Measurements from ENCODE around the gene VPREB3. TPM values are rescaled to one million over a fixed set of nuclear protein-coding genes. Genes with fewer than 3 reads are reported as not detected.

VPREB3 gene
- total RNA-seq, 6 donors from 2014 or later = 0.74 to 0.80 TPM; not detected in 4

GRCh38 chr22:23767303-23767672, 13.1 kb upstream of the VPREB3 start:
- no peaks in the 10 kb centered on the region for H3K27me3 ChIP-seq
- peaks cover 30 to 52% (median 41%) of the 10 kb centered on the region in 4 donors for H3K4me1 ChIP-seq
- H3K4me3 ChIP-seq = peak overlapping the region; percentile 51 to 73 (median 68)
- ATAC-seq (ENCODE audit: low FRiP score in 2 of 2) (peak in 1 of 2 donors; percentile 1), DNase-seq (no peak)
- no CpG with 5 or more reads among the region's 27 CpGs for WGBS, 2 donors
- TF ChIP-seq POLR2AphosphoS5 (IDR thresholded peaks at IDR 0.05) (no peak), EP300 (IDR thresholded peaks at IDR 0.05) (no peak), POLR2A (IDR thresholded peaks at IDR 0.05) (no peak), CTCF (IDR thresholded peaks at IDR 0.05) (no peak)
- H3K27ac ChIP-seq = peak overlapping the region; percentile 42 to 84 (median 65)
- no peaks in the 10 kb centered on the region for H3K9me3 ChIP-seq
- H3K36me3 ChIP-seq = no peaks in the 10 kb centered on the region

- H3K4me3 ChIP-seq = no peak overlapping the region
- TF ChIP-seq POLR2AphosphoS5 (IDR thresholded peaks at IDR 0.05) (no peak), POLR2A (IDR thresholded peaks at IDR 0.05) (no peak), EP300 (IDR thresholded peaks at IDR 0.05) (no peak), CTCF (IDR thresholded peaks at IDR 0.05) (no peak)
- ATAC-seq (ENCODE audit: low FRiP score in 2 of 2) (no peak), DNase-seq (no peak)
- no peaks in the 10 kb centered on the region for H3K9me3 ChIP-seq
- WGBS, 2 donors = 95 to 100% methylated on average over 2 to 9 of the region's 9 CpGs
- H3K4me1 ChIP-seq = peaks cover 20 to 43% (median 33%) of the 10 kb centered on the region in 4 donors
- no peaks in the 10 kb centered on the region for H3K27me3 ChIP-seq
- H3K27ac ChIP-seq = no peak overlapping the region
- no peaks in the 10 kb centered on the region for H3K36me3 ChIP-seq
Observed at GRCh38 chr22:23764899-23765881, 11.0 kb upstream of the VPREB3 start.

- DNase-seq (no peak), ATAC-seq (ENCODE audit: low FRiP score in 2 of 2) (no peak)
- Histone ChIP-seq H3K9me3 (no peaks in the 10 kb centered on the region), H3K36me3 (no peaks in the 10 kb centered on the region), H3K27ac (no peak overlapping the region), H3K4me3 (peak overlapping the region in 2 of 4 donors; percentile 20 to 35), H3K27me3 (no peaks in the 10 kb centered on the region), H3K4me1 (peaks cover 19 to 38% (median 33%) of the 10 kb centered on the region in 4 donors)
- TF ChIP-seq POLR2AphosphoS5 (IDR thresholded peaks at IDR 0.05) (no peak), CTCF (IDR thresholded peaks at IDR 0.05) (no peak), POLR2A (IDR thresholded peaks at IDR 0.05) (no peak), EP300 (IDR thresholded peaks at IDR 0.05) (no peak)
- 50% methylated on average over 3 to 7 of the region's 7 CpGs for WGBS, 2 donors
Observed at GRCh38 chr22:23763954-23764353, 9.7 kb upstream of the VPREB3 start.

- TF ChIP-seq POLR2AphosphoS5 (IDR thresholded peaks at IDR 0.05) = no peak
- TF ChIP-seq EP300 (IDR thresholded peaks at IDR 0.05) = no peak
- TF ChIP-seq CTCF (IDR thresholded peaks at IDR 0.05) = no peak
- no peak for TF ChIP-seq POLR2A (IDR thresholded peaks at IDR 0.05)
- ATAC-seq (ENCODE audit: low FRiP score in 2 of 2) (no peak), DNase-seq (peak; percentile 41 to 88)
- Histone ChIP-seq H3K27ac (peak overlapping the region in 1 of 4 donors; percentile 16), H3K4me1 (peaks cover 15 to 35% (median 30%) of the 10 kb centered on the region in 4 donors), H3K36me3 (no peaks in the 10 kb centered on the region), H3K4me3 (peak overlapping the region in 3 of 4 donors; percentile 20 to 37 (median 35)), H3K9me3 (no peaks in the 10 kb centered on the region), H3K27me3 (no peaks in the 10 kb centered on the region)
- WGBS, 2 donors = 14 to 26% methylated on average over 7 to 17 of the region's 17 CpGs
Observed at GRCh38 chr22:23763579-23763945, 9.3 kb upstream of the VPREB3 start.
